BLaER1 treated with 17β-estradiol and CSF1 and Interleukin-3, amounts not matched to agents 10 nM and 100 nM (cell line): ENCODE measurements around the gene THRB.
A peak's percentile ranks its signal among the peaks of the same experiment; 100 is the strongest.

Experiments
- H3K27ac ChIP-seq, 11 experiments: shearing (Covaris generic); formaldehyde crosslinking; 2 replicates each; pipeline ENCODE4 v1.8.1; 2022
- H3K27me3 ChIP-seq, 11 experiments: shearing (Covaris generic); formaldehyde crosslinking; 2 replicates each; pipeline ENCODE4 v1.8.1; 2022
- H3K36me3 ChIP-seq, 11 experiments: shearing (Covaris generic); formaldehyde crosslinking; 2 replicates each; pipeline ENCODE4 v1.8.1; 2022
- H3K4me1 ChIP-seq, 10 experiments: shearing (Covaris generic); formaldehyde crosslinking; 2 replicates each; pipeline ENCODE4 v1.8.1; 2022
- H3K4me2 ChIP-seq, 11 experiments: shearing (Covaris generic); formaldehyde crosslinking; 2 replicates each; pipeline ENCODE4 v1.8.1; 2022
- H3K4me3 ChIP-seq, 10 experiments: shearing (Covaris generic); formaldehyde crosslinking; 2 replicates each; pipeline ENCODE4 v1.8.1; 2022
- H3K9ac ChIP-seq, 11 experiments: shearing (Covaris generic); formaldehyde crosslinking; 2 replicates each; pipeline ENCODE4 v1.8.1; 2022
- H3K9me3 ChIP-seq, 11 experiments: shearing (Covaris generic); formaldehyde crosslinking; replicated peaks in 1 of 11; 2 replicates each; pipeline ENCODE4 v1.8.1; 2022
- H4K20me1 ChIP-seq, 11 experiments: shearing (Covaris generic); formaldehyde crosslinking; 2 replicates each; pipeline ENCODE4 v1.8.1; 2022
- Cebpa-rat ChIP-seq, 11 experiments: shearing (Covaris generic); IDR thresholded peaks; 2 replicates each; pipeline ENCODE4 v1.8.1; 2022

THRB gene

DNA sequence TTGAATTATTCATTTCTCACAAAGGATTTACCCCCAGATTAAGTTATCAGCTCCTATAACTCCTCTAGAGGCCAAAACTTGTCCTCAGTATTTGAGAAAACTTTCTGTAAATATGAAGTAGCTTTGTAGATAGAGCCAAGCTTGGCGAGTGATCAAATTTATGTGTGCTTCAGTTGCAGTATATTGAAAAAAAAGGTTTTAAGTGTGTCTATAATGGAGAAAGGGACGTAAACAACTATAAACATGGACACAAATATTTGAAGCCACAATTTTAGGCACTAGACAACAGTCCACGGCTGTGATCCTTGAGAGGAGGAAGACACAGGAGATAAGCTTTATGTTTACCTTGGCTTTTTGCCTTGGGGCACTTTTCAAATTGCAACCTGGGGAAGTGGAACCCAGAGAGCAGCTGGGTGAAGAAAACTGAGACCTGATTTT, 118.7 kb downstream of the THRB start:
- Histone ChIP-seq H3K36me3 (no peaks in the 10 kb centered on the region), H3K27me3 (no peaks in the 10 kb centered on the region), H3K9me3 (no peaks in the 10 kb centered on the region), H4K20me1 (no peaks in the 10 kb centered on the region), H3K4me2 (no peak overlapping the region), H3K9ac (no peak overlapping the region), H3K4me1 (no peaks in the 10 kb centered on the region), H3K4me3 (no peak overlapping the region), H3K27ac (no peak overlapping the region)
- TF ChIP-seq Cebpa-rat (IDR thresholded peaks at IDR 0.05) = no peak

DNA sequence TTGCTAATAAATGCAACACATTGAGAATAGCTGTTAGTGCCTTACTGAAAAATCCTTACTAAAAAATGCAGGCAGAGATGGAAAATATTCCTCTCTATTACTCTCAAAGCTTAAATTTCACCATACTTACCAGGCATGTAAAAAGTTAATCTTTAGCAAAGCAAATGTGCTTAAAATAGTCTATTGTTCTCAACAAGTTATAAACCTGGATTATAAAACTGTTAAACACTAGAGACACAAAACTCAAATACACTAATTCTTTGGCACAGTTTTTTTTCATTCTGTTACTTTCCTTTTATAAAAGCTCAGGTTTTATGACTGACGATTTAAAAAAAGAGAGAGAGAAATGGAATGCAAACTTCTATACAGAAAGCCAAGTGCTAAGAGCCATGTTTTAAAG, 119.8 kb downstream of the THRB start:
- no peak overlapping the region for H3K4me2 ChIP-seq
- H4K20me1 ChIP-seq = no peaks in the 10 kb centered on the region
- no peak for TF ChIP-seq Cebpa-rat (IDR thresholded peaks at IDR 0.05)
- no peaks in the 10 kb centered on the region for H3K4me1 ChIP-seq
- no peaks in the 10 kb centered on the region for H3K9me3 ChIP-seq
- H3K36me3 ChIP-seq = no peaks in the 10 kb centered on the region
- H3K27me3 ChIP-seq = no peaks in the 10 kb centered on the region
- no peak overlapping the region for H3K4me3 ChIP-seq
- no peak overlapping the region for H3K9ac ChIP-seq
- no peak overlapping the region for H3K27ac ChIP-seq

DNA sequence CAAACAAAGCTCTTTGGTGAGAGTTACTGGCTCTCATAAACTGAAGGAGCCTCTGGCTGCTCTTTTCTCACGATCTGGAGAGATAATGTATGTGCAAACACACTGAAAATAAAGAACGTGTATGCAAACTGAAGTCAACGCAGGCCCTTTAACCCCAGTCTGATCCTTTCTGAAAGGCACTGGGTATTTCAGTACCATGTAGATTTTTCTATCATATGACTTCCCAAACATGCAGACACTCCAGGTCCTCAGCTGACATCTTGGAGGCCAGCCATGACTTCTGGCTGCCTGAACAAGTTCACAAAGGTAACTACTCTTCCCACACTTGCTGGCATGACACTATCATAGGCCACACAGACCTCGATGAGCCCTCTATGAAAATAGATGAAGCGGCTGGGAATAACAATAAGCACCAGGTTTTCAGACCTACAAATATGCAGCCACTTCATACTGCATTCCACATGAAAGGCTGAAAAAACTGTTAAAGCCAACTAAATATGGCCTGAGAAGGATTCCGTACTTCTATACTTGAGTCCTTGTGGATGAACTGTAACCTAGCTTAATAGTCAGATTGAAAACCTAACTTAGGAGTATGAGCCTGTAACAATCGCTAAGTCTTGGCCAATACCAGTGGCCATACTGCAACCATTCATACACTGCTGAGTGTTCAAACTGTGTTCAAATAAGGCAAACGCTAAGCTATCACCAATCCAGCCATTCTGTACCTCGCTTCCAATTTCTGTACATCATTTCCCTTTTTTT, 121.3 kb downstream of the THRB start:
- no peaks in the 10 kb centered on the region for H3K4me1 ChIP-seq
- no peaks in the 10 kb centered on the region for H3K36me3 ChIP-seq
- no peak overlapping the region for H3K4me2 ChIP-seq
- no peak for TF ChIP-seq Cebpa-rat (IDR thresholded peaks at IDR 0.05)
- no peak overlapping the region for H3K27ac ChIP-seq
- H3K9me3 ChIP-seq = no peaks in the 10 kb centered on the region
- H4K20me1 ChIP-seq = no peaks in the 10 kb centered on the region
- no peak overlapping the region for H3K4me3 ChIP-seq
- no peak overlapping the region for H3K9ac ChIP-seq
- H3K27me3 ChIP-seq = no peaks in the 10 kb centered on the region

DNA sequence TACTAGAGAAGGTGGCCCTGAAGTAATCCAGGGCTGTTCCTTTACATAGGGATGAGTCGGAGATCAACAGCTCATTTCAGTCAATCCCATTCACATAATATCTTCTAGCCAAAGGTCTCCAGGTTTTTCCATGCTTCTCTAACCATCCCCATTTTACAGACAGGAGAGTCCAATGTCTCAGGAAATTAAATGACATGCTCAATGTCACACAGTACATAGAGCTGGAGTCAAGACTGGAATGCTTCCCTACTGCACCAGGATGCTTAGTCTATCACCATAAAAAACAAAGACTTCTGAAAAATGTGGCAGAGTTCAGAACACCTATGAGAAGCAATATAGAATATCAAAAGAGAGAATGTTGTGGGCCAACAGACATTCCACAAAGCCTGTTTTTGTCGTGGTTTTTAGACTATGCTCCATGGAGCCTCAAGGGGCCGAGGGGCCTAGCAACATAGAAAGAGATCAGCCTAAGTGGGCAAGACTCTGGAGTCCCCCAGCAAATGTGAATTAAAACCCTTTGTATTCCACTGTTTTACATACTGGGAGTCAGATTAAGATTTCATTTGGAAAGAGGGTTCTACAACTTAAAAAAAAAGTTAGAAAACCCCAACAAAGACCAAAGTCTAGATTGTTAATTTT, 122.0 kb downstream of the THRB start:
- no peak overlapping the region for H3K9ac ChIP-seq
- no peaks in the 10 kb centered on the region for H3K9me3 ChIP-seq
- H3K4me3 ChIP-seq = no peak overlapping the region
- TF ChIP-seq Cebpa-rat (IDR thresholded peaks at IDR 0.05) = no peak
- H3K27me3 ChIP-seq = no peaks in the 10 kb centered on the region
- H3K4me1 ChIP-seq = no peaks in the 10 kb centered on the region
- H4K20me1 ChIP-seq = no peaks in the 10 kb centered on the region
- H3K27ac ChIP-seq = no peak overlapping the region
- no peak overlapping the region for H3K4me2 ChIP-seq
- no peaks in the 10 kb centered on the region for H3K36me3 ChIP-seq

DNA sequence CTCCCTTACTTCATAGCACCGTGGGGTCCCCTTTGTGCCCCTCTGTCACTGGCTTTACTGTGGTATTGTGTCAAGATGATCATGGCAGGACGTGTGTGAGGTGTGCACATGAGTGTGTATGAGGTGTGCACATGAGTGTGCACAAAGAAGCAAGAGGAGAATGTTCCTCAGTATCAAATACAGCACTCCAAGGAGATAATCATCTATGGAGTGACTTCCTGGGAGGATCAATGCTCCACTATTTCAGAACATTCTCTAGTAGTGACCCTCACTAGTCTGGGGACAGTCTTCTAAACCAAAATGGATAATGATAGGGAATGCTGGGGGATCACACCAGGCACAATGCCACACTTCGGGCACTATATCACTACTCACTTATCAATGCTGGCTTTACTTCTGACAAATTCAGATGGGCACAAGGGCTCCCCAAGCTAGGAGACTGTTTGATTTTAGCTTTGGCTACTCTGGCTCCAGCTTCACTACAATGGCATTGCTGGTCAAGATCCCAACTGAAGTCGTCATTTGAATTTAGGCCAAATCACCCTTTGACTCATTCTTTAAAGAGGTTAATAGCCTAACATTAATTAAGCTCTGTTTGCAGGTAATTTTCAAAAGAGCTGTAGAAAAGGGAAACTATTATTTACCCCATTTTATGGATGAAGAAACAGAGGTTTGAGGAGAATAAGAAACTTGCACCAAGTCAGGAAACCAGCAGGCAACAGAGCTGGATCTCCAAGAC, 124.1 kb downstream of the THRB start:
- Histone ChIP-seq H4K20me1 (no peaks in the 10 kb centered on the region), H3K4me3 (no peak overlapping the region), H3K27me3 (no peaks in the 10 kb centered on the region), H3K9me3 (no peaks in the 10 kb centered on the region), H3K27ac (no peak overlapping the region), H3K36me3 (no peaks in the 10 kb centered on the region), H3K4me2 (no peak overlapping the region), H3K4me1 (peaks cover 0 to 5% (median 0%) of the 10 kb centered on the region in 10 experiments; a peak in 5 of 20 replicates), H3K9ac (no peak overlapping the region)
- no peak for TF ChIP-seq Cebpa-rat (IDR thresholded peaks at IDR 0.05)

DNA sequence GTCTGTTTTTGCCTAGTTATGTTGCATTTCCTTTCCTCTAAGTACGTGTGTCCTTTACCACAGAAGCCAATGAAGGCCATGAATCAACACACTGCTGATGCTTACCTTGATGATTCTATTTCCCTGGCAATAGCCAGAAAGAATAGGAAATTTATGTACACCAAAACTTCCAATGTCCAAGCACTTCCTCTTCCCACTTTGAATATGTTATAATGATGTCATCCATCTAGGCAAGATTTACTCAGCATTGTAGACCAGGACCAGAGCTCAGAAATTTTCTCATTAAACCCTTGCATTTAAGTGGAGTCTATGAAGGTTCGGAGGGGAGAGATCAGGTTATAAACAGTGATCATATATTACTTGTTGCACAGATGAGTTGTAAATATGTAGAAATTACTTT, 126.0 kb downstream of the THRB start:
- H3K27me3 ChIP-seq = no peaks in the 10 kb centered on the region
- no peaks in the 10 kb centered on the region for H3K9me3 ChIP-seq
- peaks cover 0 to 14% (median 5%) of the 10 kb centered on the region in 10 experiments; a peak in 10 of 20 replicates for H3K4me1 ChIP-seq
- H3K4me2 ChIP-seq = no peak overlapping the region
- H4K20me1 ChIP-seq = no peaks in the 10 kb centered on the region
- no peak overlapping the region for H3K9ac ChIP-seq
- H3K27ac ChIP-seq = no peak overlapping the region
- no peaks in the 10 kb centered on the region for H3K36me3 ChIP-seq
- no peak overlapping the region for H3K4me3 ChIP-seq
- TF ChIP-seq Cebpa-rat (IDR thresholded peaks at IDR 0.05) = no peak

DNA sequence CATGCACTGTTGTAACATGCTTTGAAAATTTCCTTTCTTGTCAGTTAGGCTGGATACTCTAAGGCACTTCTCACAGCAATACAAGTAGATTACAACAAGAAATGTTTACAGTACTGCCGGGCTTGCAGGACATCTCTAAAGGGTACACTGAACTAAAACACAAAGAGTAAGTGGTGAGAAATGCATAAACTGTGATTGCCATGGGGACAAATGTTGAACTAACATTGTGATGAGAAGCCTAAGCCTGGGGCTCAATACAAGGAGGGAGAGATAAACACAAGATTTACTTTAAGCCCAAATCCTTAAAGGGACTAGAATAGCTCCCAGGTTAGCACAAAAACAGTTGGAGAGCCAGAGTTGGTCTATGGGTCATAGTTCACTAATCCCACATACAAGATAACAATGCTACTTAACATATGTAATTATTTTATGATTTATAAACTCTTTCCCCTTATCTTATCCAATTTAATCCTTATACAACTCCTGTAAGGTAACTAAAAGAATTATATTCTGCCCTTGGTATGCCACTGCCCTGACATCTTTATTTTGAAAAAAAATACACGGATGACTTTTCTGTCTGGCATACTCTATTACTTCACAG, 126.9 kb downstream of the THRB start:
- H3K9ac ChIP-seq = no peak overlapping the region
- no peak for TF ChIP-seq Cebpa-rat (IDR thresholded peaks at IDR 0.05)
- no peak overlapping the region for H3K27ac ChIP-seq
- no peaks in the 10 kb centered on the region for H4K20me1 ChIP-seq
- no peaks in the 10 kb centered on the region for H3K9me3 ChIP-seq
- H3K4me3 ChIP-seq = no peak overlapping the region
- H3K4me1 ChIP-seq = peaks cover 0 to 22% (median 10%) of the 10 kb centered on the region in 10 experiments; a peak in 11 of 20 replicates
- H3K4me2 ChIP-seq = no peak overlapping the region
- H3K36me3 ChIP-seq = no peaks in the 10 kb centered on the region
- no peaks in the 10 kb centered on the region for H3K27me3 ChIP-seq

DNA sequence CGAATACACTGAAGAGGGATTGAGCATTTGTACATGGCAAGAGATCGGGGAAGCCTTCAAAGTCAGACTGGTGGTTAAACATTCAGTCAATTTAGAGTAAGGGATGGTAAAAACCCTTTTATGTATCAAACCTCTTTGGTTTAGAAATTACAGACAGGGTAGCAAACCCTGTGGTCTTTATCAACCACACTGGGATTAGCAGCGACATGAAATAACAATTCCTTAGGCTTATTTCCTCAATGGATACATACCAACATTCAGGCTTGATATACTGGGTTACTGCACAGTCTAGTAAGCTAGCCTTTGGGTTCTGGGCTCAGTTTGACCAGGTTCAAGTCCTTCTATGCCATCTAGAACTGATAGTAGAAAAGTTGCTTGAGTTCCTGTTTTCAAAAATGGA, 127.4 kb downstream of the THRB start:
- no peak overlapping the region for H3K4me3 ChIP-seq
- H3K4me1 ChIP-seq = peaks cover 0 to 22% (median 10%) of the 10 kb centered on the region in 10 experiments; a peak in 11 of 20 replicates
- H3K4me2 ChIP-seq = no peak overlapping the region
- H3K27ac ChIP-seq = no peak overlapping the region
- no peak overlapping the region for H3K9ac ChIP-seq
- no peaks in the 10 kb centered on the region for H3K9me3 ChIP-seq
- no peaks in the 10 kb centered on the region for H3K27me3 ChIP-seq
- H4K20me1 ChIP-seq = no peaks in the 10 kb centered on the region
- no peak for TF ChIP-seq Cebpa-rat (IDR thresholded peaks at IDR 0.05)
- no peaks in the 10 kb centered on the region for H3K36me3 ChIP-seq

DNA sequence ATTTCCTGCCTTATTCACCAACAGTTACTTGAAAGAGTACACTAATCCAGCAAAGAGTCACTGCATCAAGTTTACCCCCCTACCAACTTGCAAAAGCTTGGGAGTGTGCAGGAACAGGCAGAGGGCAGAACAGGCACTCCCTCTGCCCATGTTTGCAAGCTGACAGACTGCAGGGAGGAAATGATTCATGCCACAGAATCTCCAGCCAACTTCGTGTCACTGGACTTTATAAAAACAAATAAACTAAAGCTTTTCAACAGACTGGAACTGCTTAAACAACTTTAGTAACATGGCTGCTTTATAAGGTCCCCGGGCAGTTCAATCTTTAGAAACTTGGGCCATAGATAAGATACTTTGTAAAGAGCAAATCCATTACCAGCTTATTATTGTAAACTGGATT, 129.5 kb downstream of the THRB start:
- peak overlapping the region in 2 of 11 experiments; percentile 36 to 51; a peak in 3 of 22 replicates for H3K27ac ChIP-seq
- peaks cover 0 to 22% (median 10%) of the 10 kb centered on the region in 10 experiments; a peak in 11 of 20 replicates for H3K4me1 ChIP-seq
- no peak for TF ChIP-seq Cebpa-rat (IDR thresholded peaks at IDR 0.05)
- H3K27me3 ChIP-seq = no peaks in the 10 kb centered on the region
- no peaks in the 10 kb centered on the region for H3K36me3 ChIP-seq
- H3K9me3 ChIP-seq = no peaks in the 10 kb centered on the region
- H3K4me2 ChIP-seq = peak overlapping the region in 5 of 11 experiments; percentile 8 to 65 (median 52); a peak in 8 of 22 replicates
- H4K20me1 ChIP-seq = no peaks in the 10 kb centered on the region
- H3K9ac ChIP-seq = peak overlapping the region in 1 of 11 experiments; percentile 3; a peak in 1 of 22 replicates
- H3K4me3 ChIP-seq = no peak overlapping the region
